Fibroblast of villous mesenchyme (primary cell): ENCODE results near the gene SLC25A1. TPM values are rescaled to one million over a fixed set of nuclear protein-coding genes. Genes with fewer than 3 reads are reported as not detected.

Experiments
- DNase-seq: peaks from one replicate; pipeline ENCODE4 v3.0.0-alpha.2; 2010; ENCODE audit warnings: low read depth
- H3K4me3 ChIP-seq: 2 replicates; pipeline ENCODE4 v1.5.1; 2011; ENCODE audit warnings: low read depth, mild to moderate bottlenecking, low read length
- total RNA-seq: library from RNA; depleted of rRNA; stranded (reverse); fragments of >200 nt; gene quantifications from 2 replicates; pipeline ENCODE4 v1.2.3, GENCODE V29; 2012
- TF ChIP-seq, protein P1 (sequence below): IDR thresholded peaks from 2 replicates; pipeline ENCODE4 v1.5.1; 2012; ENCODE audit warnings: low read depth, mild to moderate bottlenecking, low read length; ENCODE audit not compliant: insufficient read depth

Gene SLC25A1
- total RNA-seq, 1 donor: 115 TPM

DNA sequence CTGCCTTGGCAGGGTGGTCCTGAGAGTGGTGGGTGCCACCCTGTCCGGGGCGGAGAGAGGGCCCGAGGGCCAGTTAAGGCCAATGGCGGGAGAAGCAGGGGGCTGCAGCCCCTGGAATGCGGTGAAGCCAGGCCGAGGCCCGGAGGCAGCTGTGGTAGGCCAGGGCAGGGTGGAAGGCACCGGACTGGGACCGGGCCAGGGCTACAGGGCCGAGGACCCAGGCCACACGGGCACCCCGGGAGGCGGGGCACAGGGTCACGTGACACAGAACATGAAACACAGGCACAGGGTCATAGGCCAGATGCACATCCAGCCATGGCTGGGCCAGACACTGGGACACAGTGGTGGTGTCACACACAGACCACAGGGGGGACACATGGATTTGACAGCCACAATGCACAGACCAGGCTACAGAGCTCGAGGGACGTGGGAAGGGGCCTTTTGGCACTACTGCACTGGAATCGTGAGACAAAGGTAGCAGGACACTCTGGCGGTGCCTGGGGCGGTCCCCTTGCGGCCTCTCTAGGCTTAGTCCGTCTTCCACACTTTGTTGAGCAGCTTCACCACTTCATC is 2.8 kb downstream of the SLC25A1 start:
- TF ChIP-seq, protein P1, sequence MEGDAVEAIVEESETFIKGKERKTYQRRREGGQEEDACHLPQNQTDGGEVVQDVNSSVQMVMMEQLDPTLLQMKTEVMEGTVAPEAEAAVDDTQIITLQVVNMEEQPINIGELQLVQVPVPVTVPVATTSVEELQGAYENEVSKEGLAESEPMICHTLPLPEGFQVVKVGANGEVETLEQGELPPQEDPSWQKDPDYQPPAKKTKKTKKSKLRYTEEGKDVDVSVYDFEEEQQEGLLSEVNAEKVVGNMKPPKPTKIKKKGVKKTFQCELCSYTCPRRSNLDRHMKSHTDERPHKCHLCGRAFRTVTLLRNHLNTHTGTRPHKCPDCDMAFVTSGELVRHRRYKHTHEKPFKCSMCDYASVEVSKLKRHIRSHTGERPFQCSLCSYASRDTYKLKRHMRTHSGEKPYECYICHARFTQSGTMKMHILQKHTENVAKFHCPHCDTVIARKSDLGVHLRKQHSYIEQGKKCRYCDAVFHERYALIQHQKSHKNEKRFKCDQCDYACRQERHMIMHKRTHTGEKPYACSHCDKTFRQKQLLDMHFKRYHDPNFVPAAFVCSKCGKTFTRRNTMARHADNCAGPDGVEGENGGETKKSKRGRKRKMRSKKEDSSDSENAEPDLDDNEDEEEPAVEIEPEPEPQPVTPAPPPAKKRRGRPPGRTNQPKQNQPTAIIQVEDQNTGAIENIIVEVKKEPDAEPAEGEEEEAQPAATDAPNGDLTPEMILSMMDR: no peak
- no peak overlapping the region for H3K4me3 ChIP-seq
- DNase-seq: no peak

DNA sequence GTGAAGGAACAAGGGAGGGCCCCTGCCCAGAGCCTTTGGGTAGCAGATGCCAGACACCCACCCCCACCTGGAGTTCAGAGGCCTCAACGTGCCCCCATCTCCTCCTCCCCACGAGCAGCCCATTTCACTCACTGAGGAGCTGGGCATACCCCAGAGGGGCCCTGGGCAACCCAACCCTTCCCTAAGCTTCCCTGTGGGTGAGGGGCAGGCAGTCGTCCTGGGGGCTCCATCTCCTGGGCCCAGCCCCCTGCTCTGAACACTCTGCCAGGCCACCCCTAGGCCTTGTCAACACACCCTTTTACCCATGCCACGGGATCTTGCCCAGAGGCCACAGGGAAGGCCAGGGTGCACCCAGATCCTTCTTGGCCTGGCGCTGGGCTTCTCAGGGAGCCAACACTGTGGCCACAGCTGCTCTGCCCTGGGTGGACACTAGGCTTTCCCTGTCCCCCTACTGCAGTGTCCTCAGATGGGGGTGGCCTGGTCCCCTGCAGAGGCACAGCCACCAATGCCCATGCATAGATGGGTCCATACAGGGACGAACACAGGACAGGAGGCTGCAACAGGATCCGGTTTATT is 3.4 kb downstream of the SLC25A1 start:
- no peak overlapping the region for H3K4me3 ChIP-seq
- DNase-seq: no peak
- TF ChIP-seq, protein P1: no peak

DNA sequence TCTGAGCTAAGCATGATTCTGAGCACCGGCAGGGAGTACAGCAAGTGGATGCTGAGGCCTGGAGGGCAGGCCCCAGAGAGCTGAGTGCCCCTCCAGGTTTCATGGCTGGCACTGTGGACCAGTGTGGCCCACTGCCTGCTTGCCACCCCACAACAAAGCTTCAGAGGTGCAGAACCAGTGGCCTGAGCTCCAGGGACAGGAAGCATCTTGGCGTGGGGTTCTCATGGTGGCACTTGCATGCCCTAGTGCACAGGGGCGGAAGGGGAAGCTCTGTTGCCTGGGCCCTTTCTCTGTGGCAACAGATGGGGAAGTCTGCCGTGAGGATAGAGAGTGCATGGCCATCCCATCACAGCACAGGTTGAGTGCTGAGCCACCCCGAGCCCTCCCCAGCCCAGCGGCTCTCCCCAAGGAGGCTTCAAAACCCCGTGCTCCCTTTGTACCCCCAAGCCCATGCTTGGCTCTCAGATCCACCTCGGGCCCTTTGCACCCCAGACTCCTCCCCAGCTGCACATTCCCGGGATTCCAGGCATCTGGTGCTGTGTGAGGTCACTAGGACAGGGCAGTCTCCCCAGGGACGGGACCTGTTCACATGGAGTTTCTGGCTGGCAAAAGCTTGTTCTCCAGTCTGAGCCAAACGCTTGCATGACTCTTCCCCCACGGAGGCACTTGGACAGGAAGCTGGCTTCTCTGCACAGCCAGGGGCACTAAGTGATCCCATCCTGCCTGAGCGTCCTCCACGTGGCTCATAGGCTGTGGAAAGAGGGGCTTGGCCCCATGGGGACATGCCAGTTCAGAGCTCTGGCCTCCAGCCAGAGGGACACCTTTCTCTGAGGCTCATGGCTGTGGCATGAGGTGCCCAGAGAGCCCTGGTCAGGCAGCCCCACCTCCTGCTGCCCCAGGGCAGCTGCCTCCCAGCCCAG is 4.2 kb downstream of the SLC25A1 start:
- no peak overlapping the region for H3K4me3 ChIP-seq
- TF ChIP-seq, protein P1: no peak
- peak; percentile 53 for DNase-seq

DNA sequence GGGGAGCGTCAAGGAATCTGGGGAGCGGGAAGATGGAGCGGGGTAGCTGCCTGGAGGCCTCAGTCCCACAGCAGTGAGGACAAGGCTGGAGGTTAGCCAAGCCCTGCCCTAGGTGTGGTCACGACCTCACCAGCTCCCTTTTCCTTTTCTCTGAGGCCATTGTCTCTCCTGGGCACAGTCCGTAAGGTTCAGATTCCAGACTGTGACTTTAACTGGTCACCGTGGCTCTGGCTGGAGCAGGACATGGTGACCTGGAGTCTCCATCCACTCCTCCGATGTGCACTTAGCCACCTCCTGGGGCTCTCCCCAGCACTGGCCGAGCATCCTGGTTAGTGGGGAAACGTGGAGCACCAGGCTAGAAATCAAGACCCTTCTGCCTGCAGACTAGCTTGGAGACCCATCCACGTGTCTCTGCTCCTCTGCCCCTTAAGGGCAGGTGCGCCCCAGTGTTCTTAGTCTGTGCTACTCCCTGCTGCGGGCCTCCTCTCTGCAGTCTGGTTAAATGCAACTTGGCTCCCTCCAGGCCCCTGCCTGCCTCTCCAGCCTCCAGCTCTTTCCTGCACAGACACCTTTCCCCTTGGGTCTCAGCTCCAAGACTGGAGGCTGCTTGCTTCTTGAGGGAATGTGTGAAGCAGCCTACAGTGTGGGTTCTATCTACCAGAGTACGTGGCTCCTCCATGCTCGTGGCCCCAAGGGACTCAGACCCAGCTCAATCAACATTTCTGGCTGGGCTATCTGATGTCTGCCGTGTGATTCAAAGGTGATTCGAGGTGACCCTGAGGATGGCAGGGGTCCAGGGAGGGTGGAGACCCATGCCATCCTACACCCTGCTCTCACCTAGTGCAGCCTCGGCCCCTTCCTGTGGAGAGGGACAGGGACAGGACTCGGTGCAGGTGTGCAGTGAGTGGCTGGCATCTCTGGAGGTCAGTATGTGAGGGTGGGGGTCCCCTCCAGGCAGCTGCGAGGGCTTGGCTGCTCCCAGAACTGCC is 5.2 kb downstream of the SLC25A1 start:
- TF ChIP-seq, protein P1: no peak
- peak overlapping the region; percentile 86 for H3K4me3 ChIP-seq
- no peak for DNase-seq

DNA sequence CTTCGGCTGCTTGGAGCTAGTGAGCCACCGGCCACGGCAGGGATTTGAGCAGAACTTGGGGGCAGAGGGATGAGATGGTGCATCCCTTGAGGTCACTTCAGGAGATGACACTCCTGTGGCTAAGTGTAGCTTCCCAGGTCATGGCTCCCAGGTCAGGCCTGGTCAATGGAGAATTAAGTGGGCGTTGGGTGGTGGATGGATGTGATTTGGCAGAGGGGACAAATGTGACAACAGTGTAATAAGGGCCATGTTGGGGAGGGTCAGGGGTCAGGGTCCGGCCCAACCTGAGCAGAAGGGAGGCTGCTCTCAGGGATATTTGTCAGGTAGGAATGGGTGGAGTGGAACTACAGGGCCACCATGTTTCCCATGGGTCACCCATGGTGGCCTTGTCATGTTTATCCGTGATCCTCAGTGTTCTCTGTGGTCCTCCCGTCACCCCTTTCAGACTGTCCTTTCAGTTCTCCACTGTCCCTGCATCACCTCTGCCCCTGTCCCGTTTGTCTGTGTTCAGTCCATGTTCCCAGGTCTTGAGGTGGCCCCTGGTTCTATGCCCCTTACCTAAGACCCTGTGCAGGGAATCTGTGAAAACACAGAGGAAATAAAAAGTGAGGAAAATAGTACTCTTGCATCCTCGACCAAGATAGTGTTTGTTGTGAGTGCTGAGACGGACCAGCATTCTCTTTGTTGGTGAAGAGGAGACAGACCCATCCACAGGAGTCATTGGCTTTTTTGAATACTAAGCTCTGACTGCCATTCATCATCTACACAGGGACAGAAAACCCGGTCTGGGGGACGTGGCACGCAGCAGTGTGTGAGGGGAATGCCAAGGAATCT is 6.1 kb downstream of the SLC25A1 start:
- DNase-seq: no peak
- TF ChIP-seq, protein P1: no peak
- peak overlapping the region; percentile 86 for H3K4me3 ChIP-seq
